Measurements from ENCODE around the gene ZFX.

GRCh38 chrX:24201216-24201615 is 51.7 kb downstream of the ZFX start:
- TF ChIP-seq CTCF (IDR thresholded peaks at IDR 0.05; ENCODE audit: borderline replicate concordance, extremely low read depth, low read length, poor library complexity, severe bottlenecking): no peak
- TF ChIP-seq EZH2 (IDR thresholded peaks at IDR 0.05; ENCODE audit: borderline replicate concordance, low read depth, low read length, severe bottlenecking): no peak
